Measurements from ENCODE around the gene KCNE3.

The KCNE3 gene

GRCh38 chr11:74480688-74481417 is 13.5 kb upstream of the KCNE3 start:
- no peak for DNase-seq (ENCODE audit: low read depth)
- H3K4me3 ChIP-seq (ENCODE audit: control insufficient read depth, low read depth, low read length), result no peak overlapping the region
- TF ChIP-seq CTCF (conservative IDR thresholded peaks at IDR 0.05; ENCODE audit: control insufficient read depth, insufficient read depth, low read depth, low read length), result no peak

- no peak overlapping the region for H3K4me3 ChIP-seq (ENCODE audit: control insufficient read depth, low read depth, low read length)
- no peak for TF ChIP-seq CTCF (conservative IDR thresholded peaks at IDR 0.05; ENCODE audit: control insufficient read depth, insufficient read depth, low read depth, low read length)
- DNase-seq (ENCODE audit: low read depth), result no peak
Observed at GRCh38 chr11:74479732-74480123, 12.4 kb upstream of the KCNE3 start.

- no peak for TF ChIP-seq CTCF (conservative IDR thresholded peaks at IDR 0.05; ENCODE audit: control insufficient read depth, insufficient read depth, low read depth, low read length)
- DNase-seq (ENCODE audit: low read depth), result no peak
- H3K4me3 ChIP-seq (ENCODE audit: control insufficient read depth, low read depth, low read length), result no peak overlapping the region
Observed at GRCh38 chr11:74478877-74479731, 11.8 kb upstream of the KCNE3 start.

- no peak for DNase-seq (ENCODE audit: low read depth)
- no peak overlapping the region for H3K4me3 ChIP-seq (ENCODE audit: control insufficient read depth, low read depth, low read length)
- TF ChIP-seq CTCF (conservative IDR thresholded peaks at IDR 0.05; ENCODE audit: control insufficient read depth, insufficient read depth, low read depth, low read length), result no peak
Observed at GRCh38 chr11:74476536-74476935, 9.2 kb upstream of the KCNE3 start.

GRCh38 chr11:74474316-74474715 is 7.0 kb upstream of the KCNE3 start:
- TF ChIP-seq CTCF (conservative IDR thresholded peaks at IDR 0.05; ENCODE audit: control insufficient read depth, insufficient read depth, low read depth, low read length), result no peak
- no peak for DNase-seq (ENCODE audit: low read depth)
- no peak overlapping the region for H3K4me3 ChIP-seq (ENCODE audit: control insufficient read depth, low read depth, low read length)

GRCh38 chr11:74473382-74474173 is 6.2 kb upstream of the KCNE3 start:
- TF ChIP-seq CTCF (conservative IDR thresholded peaks at IDR 0.05; ENCODE audit: control insufficient read depth, insufficient read depth, low read depth, low read length), result no peak
- H3K4me3 ChIP-seq (ENCODE audit: control insufficient read depth, low read depth, low read length), result no peak overlapping the region
- no peak for DNase-seq (ENCODE audit: low read depth)
